Sigmoid colon (tissue), 4 donors: Measurements from ENCODE around the gene COL4A3.

Experiments
- POLR2A ChIP-seq, 2 donors: fragments of 450-650 bp; IDR thresholded peaks; one replicate each; pipeline ENCODE4 v1.6.1; 2016; ENCODE audit warnings: antibody characterized with exemption in 2 of 2, mild to moderate bottlenecking in 2 of 2, moderate library complexity in 2 of 2
- POLR2AphosphoS5 ChIP-seq, 4 donors: sonication (generic); formaldehyde crosslinking; IDR thresholded peaks; one replicate each; pipeline ENCODE4 v1.6.1; 2017; ENCODE audit warnings: antibody characterized with exemption in 4 of 4

DNA sequence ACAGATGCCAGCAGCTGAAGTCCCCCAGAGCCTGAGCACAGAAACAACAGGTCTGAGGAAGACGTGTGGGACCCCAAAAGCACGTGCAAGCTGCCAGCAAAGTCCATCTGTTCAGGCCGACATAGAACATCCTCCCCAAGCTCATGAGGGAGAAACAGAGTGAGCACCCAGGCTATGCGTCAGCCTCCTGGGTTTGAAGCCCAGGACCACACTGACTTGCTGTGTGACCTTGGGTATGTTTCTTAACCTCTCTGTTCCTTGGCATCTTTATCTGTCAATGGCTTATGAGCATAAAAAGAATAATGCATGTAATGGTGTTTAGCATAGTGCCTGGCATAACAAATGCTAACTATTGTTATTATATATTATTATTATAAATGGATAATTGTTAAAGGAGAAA lies 40.7 kb upstream of the COL4A3 start:
- no peak for TF ChIP-seq POLR2AphosphoS5 (IDR thresholded peaks at IDR 0.05)
- no peak for TF ChIP-seq POLR2A (IDR thresholded peaks at IDR 0.05)
